Spinal cord (tissue), 10 donors: Measurements from ENCODE around the gene UNC13C. TPM values are rescaled to one million over a fixed set of nuclear protein-coding genes. Genes with fewer than 3 reads are reported as not detected.
A peak's percentile ranks its signal among the peaks of the same experiment; 100 is the strongest.

Experiments used
- DNase-seq, 6 donors: peaks; one replicate each; pipeline versions ENCODE4 v3.0.0 to v3.0.0-alpha.2; 2013 to 2015; ENCODE audit warnings: low spot score in 6 of 6, low read depth in 4 of 6
- H3K27ac ChIP-seq: one replicate; pipeline ENCODE4 v1.5.1; 2013; ENCODE audit warnings: low read depth, low read length, control low read depth
- H3K27me3 ChIP-seq: one replicate; pipeline ENCODE4 v1.6.1; 2013; ENCODE audit warnings: low read length; ENCODE audit not compliant: control insufficient read depth, insufficient read depth
- H3K36me3 ChIP-seq: one replicate; pipeline ENCODE4 v1.6.1; 2013; ENCODE audit warnings: low read length; ENCODE audit not compliant: control insufficient read depth, insufficient read depth
- H3K4me1 ChIP-seq: one replicate; pipeline ENCODE4 v1.6.1; 2013; ENCODE audit warnings: low read length; ENCODE audit not compliant: control insufficient read depth, insufficient read depth
- H3K4me3 ChIP-seq: one replicate; pipeline ENCODE4 v1.5.1; 2013; ENCODE audit warnings: low read depth, low read length, control low read depth
- H3K9me3 ChIP-seq: one replicate; pipeline ENCODE4 v1.6.1; 2013; ENCODE audit warnings: low read length; ENCODE audit not compliant: control insufficient read depth, insufficient read depth
- WGBS: methylation state at CpG from one replicate; pipeline ENCODE4 v1.1.5; 2013; ENCODE audit warnings: missing lambda C conversion rate; ENCODE audit not compliant: insufficient coverage; 5-methylcytosine and 5-hydroxymethylcytosine counted together
- polyA plus RNA-seq, 2 donors: library from polyadenylated mRNA; unstranded; fragments of 120-200 nt; gene quantifications; one replicate each; pipeline ENCODE4 v1.2.1, GENCODE V29; 2013; ENCODE audit not compliant: insufficient read length in 2 of 2
- total RNA-seq, 2 donors: library from RNA; depleted of rRNA in 1 of 2; stranded (reverse); fragments of 120-200 nt in 1 of 2; fragments of >200 nt in 1 of 2; gene quantifications; one replicate each; pipeline versions ENCODE4 v1.2.3 to v1.2.4, GENCODE V29; 2013 to 2014
- donor health status: healthy.

Gene UNC13C
- total and polyA plus RNA-seq, 4 donors, result 8.3 to 27.5 (median 13.5) TPM

- no peaks in the 10 kb centered on the region for H3K27me3 ChIP-seq
Observed at GRCh38 chr15:54515664-54516582, 537.7 kb downstream of the UNC13C start.

GRCh38 chr15:54517366-54517765, 539.1 kb downstream of the UNC13C start:
- H3K27ac ChIP-seq, result no peak overlapping the region
- no peaks in the 10 kb centered on the region for H3K36me3 ChIP-seq
- no CpG with 5 or more reads among the region's 2 CpGs for WGBS
- H3K27me3 ChIP-seq, result no peaks in the 10 kb centered on the region
- DNase-seq, result no peak
- H3K4me3 ChIP-seq, result no peak overlapping the region
- H3K9me3 ChIP-seq, result no peaks in the 10 kb centered on the region
- H3K4me1 ChIP-seq, result no peaks in the 10 kb centered on the region

More at GRCh38 chr15:54515664-54516582, 537.7 kb downstream of the UNC13C start:
- Histone ChIP-seq H3K36me3 (no peaks in the 10 kb centered on the region), H3K4me3 (no peak overlapping the region), H3K9me3 (no peaks in the 10 kb centered on the region), H3K27ac (no peak overlapping the region), H3K4me1 (no peaks in the 10 kb centered on the region)
- WGBS, result 91% methylated on average over 4 of the region's 9 CpGs
- no peak for DNase-seq

- H3K4me3 ChIP-seq, result no peak overlapping the region
- no peaks in the 10 kb centered on the region for H3K4me1 ChIP-seq
- WGBS, result no CpG with 5 or more reads among the region's 5 CpGs
- H3K27me3 ChIP-seq, result no peaks in the 10 kb centered on the region
- H3K36me3 ChIP-seq, result no peaks in the 10 kb centered on the region
- peak in 2 of 6 donors; percentile 6 to 47 for DNase-seq
- H3K9me3 ChIP-seq, result no peaks in the 10 kb centered on the region
- H3K27ac ChIP-seq, result no peak overlapping the region
Observed at GRCh38 chr15:54518156-54518882, 540.1 kb downstream of the UNC13C start.

GRCh38 chr15:54519577-54519976, 541.3 kb downstream of the UNC13C start:
- Histone ChIP-seq H3K36me3 (no peaks in the 10 kb centered on the region), H3K27me3 (no peaks in the 10 kb centered on the region), H3K4me1 (no peaks in the 10 kb centered on the region), H3K9me3 (no peaks in the 10 kb centered on the region), H3K4me3 (no peak overlapping the region), H3K27ac (no peak overlapping the region)
- WGBS, result 89% methylated on average over 1 of the region's 5 CpGs
- DNase-seq, result no peak

- no peak overlapping the region for H3K27ac ChIP-seq
- no peak for DNase-seq
- no peaks in the 10 kb centered on the region for H3K27me3 ChIP-seq
- no peak overlapping the region for H3K4me3 ChIP-seq
- H3K4me1 ChIP-seq, result no peaks in the 10 kb centered on the region
- no peaks in the 10 kb centered on the region for H3K36me3 ChIP-seq
- no peaks in the 10 kb centered on the region for H3K9me3 ChIP-seq
- WGBS, result 64% methylated on average over 1 of the region's 1 CpG
Observed at GRCh38 chr15:54520616-54521015, 542.4 kb downstream of the UNC13C start.

GRCh38 chr15:54521206-54521605, 543.0 kb downstream of the UNC13C start:
- H3K27me3 ChIP-seq, result no peaks in the 10 kb centered on the region
- WGBS, result no CpG with 5 or more reads among the region's 2 CpGs

GRCh38 chr15:54528021-54528420, 549.8 kb downstream of the UNC13C start:
- H3K36me3 ChIP-seq, result no peaks in the 10 kb centered on the region
- no peak overlapping the region for H3K27ac ChIP-seq
- no peaks in the 10 kb centered on the region for H3K4me1 ChIP-seq
- no peaks in the 10 kb centered on the region for H3K9me3 ChIP-seq
- H3K27me3 ChIP-seq, result no peaks in the 10 kb centered on the region
- H3K4me3 ChIP-seq, result no peak overlapping the region
- no CpG with 5 or more reads among the region's 1 CpG for WGBS
- DNase-seq, result no peak

More at GRCh38 chr15:54521206-54521605, 543.0 kb downstream of the UNC13C start:
- H3K9me3 ChIP-seq, result no peaks in the 10 kb centered on the region
- no peak overlapping the region for H3K4me3 ChIP-seq
- DNase-seq, result no peak
- no peaks in the 10 kb centered on the region for H3K4me1 ChIP-seq
- H3K27ac ChIP-seq, result no peak overlapping the region
- no peaks in the 10 kb centered on the region for H3K36me3 ChIP-seq

GRCh38 chr15:54540721-54541120, 562.5 kb downstream of the UNC13C start:
- no peak for DNase-seq
- no peaks in the 10 kb centered on the region for H3K36me3 ChIP-seq
- H3K4me1 ChIP-seq, result no peaks in the 10 kb centered on the region
- 57% methylated on average over 1 of the region's 6 CpGs for WGBS
- H3K4me3 ChIP-seq, result no peak overlapping the region
- no peak overlapping the region for H3K27ac ChIP-seq
- no peaks in the 10 kb centered on the region for H3K27me3 ChIP-seq
- no peaks in the 10 kb centered on the region for H3K9me3 ChIP-seq

GRCh38 chr15:54547491-54547890, 569.2 kb downstream of the UNC13C start:
- DNase-seq, result no peak
- WGBS, result no CpG with 5 or more reads among the region's 3 CpGs

More at GRCh38 chr15:54547491-54547890, 569.2 kb downstream of the UNC13C start:
- Histone ChIP-seq H3K36me3 (no peaks in the 10 kb centered on the region), H3K4me1 (no peaks in the 10 kb centered on the region), H3K27me3 (no peaks in the 10 kb centered on the region), H3K4me3 (no peak overlapping the region), H3K27ac (no peak overlapping the region), H3K9me3 (no peaks in the 10 kb centered on the region)
